GM19043 (cell line): ENCODE data around the gene SLC25A21.

ENCODE experiments used
- ATAC-seq: cut with Tn5 transposase; IDR thresholded peaks from one replicate; pipeline ENCODE4 v1.9.1; 2021; ENCODE audit warnings: low read depth; ENCODE audit not compliant: unreplicated experiment

The SLC25A21 gene

GRCh38 chr14:36676236-36676635 is 496.2 kb downstream of the SLC25A21 start:
- ATAC-seq = no peak

- no peak for ATAC-seq
These were observed 496.8 kb downstream of the SLC25A21 start for GRCh38 chr14:36675581-36675980.

GRCh38 chr14:36674659-36675058 is 497.7 kb downstream of the SLC25A21 start:
- no peak for ATAC-seq

DNA sequence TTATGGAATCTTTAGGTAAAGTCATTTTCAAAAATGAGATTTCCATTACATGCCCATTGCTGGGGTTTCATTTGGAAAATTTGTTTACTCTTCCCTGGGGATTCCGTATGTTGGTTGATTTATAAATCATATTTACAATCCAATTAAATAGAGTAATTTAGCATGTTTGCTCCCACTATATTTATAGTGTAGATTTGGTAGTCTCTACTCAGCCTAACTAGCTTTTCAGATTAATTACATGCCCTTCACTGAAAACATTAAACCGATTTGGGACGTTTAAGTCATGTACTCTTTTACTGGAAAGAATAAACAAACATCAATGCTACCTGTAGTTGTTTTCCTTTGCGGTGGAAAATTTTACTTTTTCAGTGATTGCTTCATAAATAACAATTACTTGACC is 500.3 kb downstream of the SLC25A21 start:
- ATAC-seq = no peak

GRCh38 chr14:36671149-36671548 is 501.3 kb downstream of the SLC25A21 start:
- ATAC-seq = no peak

DNA sequence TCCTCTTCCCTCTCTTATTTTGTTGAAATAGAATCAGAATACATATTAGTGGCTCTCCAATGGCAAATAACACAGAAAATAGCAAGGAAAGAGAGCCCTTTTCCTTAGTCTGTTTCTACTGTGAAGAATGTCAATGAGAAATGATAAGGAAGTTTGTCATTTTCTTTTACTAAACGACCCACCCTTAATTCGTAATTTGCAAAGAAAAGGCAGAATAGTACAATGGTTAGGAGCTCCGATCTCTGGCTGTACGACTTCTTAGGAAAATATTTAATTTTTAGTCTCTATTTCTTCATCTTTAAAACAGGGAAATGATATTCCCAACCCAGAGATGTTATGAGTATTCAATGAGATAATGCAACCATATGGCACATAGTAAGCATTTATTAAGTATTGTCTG is 504.7 kb downstream of the SLC25A21 start:
- no peak for ATAC-seq

GRCh38 chr14:36666416-36667206 is 505.8 kb downstream of the SLC25A21 start:
- no peak for ATAC-seq

- ATAC-seq = no peak
These were observed 506.5 kb downstream of the SLC25A21 start for GRCh38 chr14:36665887-36666415.

DNA sequence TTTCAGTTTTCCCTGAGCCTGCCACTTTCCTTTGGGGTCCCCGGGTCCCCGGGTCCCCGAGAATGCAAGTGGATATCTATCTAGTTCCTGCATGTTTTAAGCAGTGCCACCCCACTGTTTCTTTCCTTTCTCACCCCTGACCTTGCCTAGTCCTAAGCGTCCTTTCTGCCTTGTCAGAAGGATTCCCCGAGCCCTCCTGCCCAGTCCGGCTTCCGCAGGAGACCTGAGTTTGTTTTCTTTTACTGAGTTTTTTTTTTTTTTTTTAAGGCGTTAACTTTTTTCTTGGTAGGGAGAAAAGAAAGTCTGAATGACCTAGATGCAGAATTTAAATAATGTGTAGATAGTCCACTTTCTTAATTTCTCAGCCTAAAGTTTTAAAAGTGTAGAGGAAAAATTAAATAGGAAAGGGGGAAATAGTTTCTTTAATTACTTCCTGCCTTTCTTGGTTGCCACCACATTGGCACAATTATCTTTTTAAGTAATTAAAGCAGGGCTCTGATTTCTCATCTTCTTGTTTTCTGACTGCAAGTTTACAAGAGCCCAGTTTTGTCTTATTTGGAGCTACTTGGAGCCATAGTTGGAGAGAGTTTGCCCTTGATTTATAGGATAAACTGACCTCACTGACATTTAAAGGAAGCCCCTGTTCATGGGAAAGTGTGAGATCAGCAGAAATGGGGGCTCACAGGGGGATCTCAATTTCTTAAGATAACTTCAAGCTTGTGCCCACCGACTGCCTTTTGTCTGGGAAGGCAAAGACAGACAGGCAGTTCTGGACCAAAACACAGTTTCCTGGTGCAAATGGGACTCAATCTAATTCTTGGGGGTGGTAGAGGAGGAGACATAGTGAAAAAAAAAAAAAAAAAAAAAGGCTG is 507.8 kb downstream of the SLC25A21 start:
- no peak for ATAC-seq

GRCh38 chr14:36663404-36664321 is 508.7 kb downstream of the SLC25A21 start:
- no peak for ATAC-seq

GRCh38 chr14:36662543-36663403 is 509.6 kb downstream of the SLC25A21 start:
- no peak for ATAC-seq

GRCh38 chr14:36662258-36662542 is 510.2 kb downstream of the SLC25A21 start:
- no peak for ATAC-seq

GRCh38 chr14:36661506-36662257 is 510.7 kb downstream of the SLC25A21 start, which contains the start of gene PAX9:
Gene PAX9 (plus strand): TSS chr14:36661860. CDS start chr14:36662090, 230 bp downstream.
- peak; percentile 76 for ATAC-seq

DNA sequence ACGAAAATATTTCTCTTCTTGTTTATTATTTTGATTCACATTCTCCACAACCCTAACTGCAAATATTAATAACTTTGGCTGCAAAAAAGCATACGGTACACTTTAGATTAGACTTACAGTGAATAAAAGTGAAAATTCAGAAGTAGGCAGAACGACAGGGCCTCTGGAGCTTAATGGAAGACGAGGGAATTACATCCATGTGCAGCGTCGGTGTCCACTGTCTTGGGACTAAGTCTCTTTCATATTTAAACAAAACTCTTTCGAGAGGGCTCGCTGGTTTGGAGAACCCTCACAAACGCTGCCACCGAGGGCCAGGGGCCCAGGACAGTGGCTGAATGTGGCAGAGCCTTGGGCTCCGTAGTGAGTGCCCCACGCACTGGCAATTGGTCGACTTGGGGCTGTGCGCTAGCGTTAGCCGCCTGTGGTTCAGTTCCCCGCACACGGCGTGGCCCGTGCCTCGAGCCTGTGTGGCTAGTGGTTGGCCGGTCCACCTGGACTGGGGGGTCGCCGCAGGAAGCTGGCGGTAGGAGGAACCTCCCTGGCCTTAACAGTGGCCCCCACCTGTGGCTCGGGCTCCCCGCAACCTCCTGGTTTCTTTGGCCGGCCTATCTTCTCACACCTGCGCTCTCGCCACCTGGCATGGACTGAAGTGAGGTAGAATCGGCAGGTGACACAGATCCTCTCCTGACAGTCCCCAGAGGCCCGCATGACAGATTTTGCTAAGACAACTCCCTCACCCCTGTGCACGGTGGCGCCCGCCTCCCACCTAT is 511.5 kb downstream of the SLC25A21 start:
- no peak for ATAC-seq

DNA sequence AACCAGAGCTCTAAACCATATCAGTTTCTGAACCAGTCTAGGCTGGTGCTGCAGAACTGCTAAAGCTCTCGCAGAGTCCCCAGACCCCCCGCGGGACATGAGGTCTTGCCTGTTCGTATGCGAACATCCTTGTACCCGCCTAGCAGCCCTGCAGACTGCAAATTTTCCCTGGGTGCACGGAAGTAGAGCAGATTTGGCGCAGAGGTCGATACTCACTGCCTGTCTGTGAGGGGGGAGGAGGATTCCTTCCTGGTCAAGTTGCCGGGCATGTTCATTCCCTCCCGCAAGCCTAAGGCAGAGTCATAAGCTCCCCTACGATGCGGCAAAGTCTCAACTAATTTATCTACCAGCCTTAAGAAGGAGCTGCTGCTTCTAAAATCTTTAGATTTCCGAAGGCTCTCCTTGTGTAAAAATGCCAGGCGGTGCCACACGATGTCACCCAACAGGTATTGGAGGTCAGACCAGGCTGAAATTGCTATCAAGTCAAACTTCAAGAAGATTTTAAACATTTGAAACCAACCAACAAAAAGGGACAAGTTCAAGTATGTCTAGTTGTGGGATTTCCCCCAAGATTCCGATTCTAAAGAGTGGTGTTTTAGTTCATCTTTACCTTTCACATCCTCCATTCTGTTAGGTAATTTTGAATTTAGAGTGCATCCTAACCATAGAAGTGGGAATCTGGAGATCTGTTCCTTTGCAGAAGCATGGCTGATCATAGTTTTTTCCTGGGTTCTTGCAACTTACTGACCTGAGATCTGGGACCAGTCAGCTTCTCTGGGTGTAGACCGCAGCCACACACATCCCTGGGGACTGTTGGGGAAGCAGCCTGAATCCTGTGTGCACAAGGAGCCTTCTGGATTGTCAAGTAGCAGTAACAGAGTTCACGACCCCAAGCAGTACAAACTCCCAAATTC is 512.3 kb downstream of the SLC25A21 start:
- no peak for ATAC-seq

GRCh38 chr14:36659010-36659821 is 513.2 kb downstream of the SLC25A21 start:
- ATAC-seq = no peak
